Mesenchymal stem cell (in vitro differentiated cells and primary cell): Measurements from ENCODE around the gene PTPN2.

ENCODE experiments used
- DNase-seq: peaks from one replicate; pipeline ENCODE4 v3.0.0-alpha.2; 2013
- H2AFZ ChIP-seq: one replicate; pipeline ENCODE4 v1.6.1; 2013; ENCODE audit warnings: low read depth, mild to moderate bottlenecking, control low read depth, inconsistent platforms, low read length, moderate library complexity
- H2AK5ac ChIP-seq: 2 replicates; pipeline ENCODE4 v1.6.1; 2013; ENCODE audit warnings: low read length, moderate library complexity, mild to moderate bottlenecking, inconsistent platforms; ENCODE audit not compliant: severe bottlenecking
- H2BK120ac ChIP-seq: one replicate; pipeline ENCODE4 v1.6.1; 2013; ENCODE audit warnings: low read depth, mild to moderate bottlenecking, inconsistent platforms, low read length, moderate library complexity
- H2BK12ac ChIP-seq, 2 experiments: one replicate each; pipeline ENCODE4 v1.6.1; 2013; ENCODE audit warnings: inconsistent platforms in 2 of 2, low read length in 2 of 2, mild to moderate bottlenecking in 2 of 2, moderate library complexity in 2 of 2, control low read depth in 1 of 2
- H2BK15ac ChIP-seq: one replicate; pipeline ENCODE4 v1.6.1; 2013; ENCODE audit warnings: mild to moderate bottlenecking, low read depth, inconsistent platforms; ENCODE audit not compliant: poor library complexity, severe bottlenecking
- H2BK5ac ChIP-seq: 2 replicates; pipeline ENCODE4 v1.6.1; 2013; ENCODE audit warnings: low read depth, mild to moderate bottlenecking, low read length, control low read depth, inconsistent platforms; ENCODE audit not compliant: poor library complexity, severe bottlenecking
- H3K14ac ChIP-seq, 2 experiments: one replicate each; pipeline ENCODE4 v1.6.1; 2013; ENCODE audit warnings: inconsistent platforms in 2 of 2, low read length in 2 of 2, control low read depth in 1 of 2, mild to moderate bottlenecking in 1 of 2, moderate library complexity in 1 of 2
- H3K18ac ChIP-seq, 2 experiments: one replicate each; pipeline ENCODE4 v1.6.1; 2013; ENCODE audit warnings: inconsistent platforms in 2 of 2, low read length in 2 of 2, control low read depth in 1 of 2, low read depth in 1 of 2, mild to moderate bottlenecking in 1 of 2
- H3K23ac ChIP-seq, 2 experiments: one replicate each; pipeline ENCODE4 v1.6.1; 2013; ENCODE audit warnings: inconsistent platforms in 2 of 2, low read length in 2 of 2, mild to moderate bottlenecking in 2 of 2, moderate library complexity in 2 of 2, control low read depth in 1 of 2
- H3K27ac ChIP-seq: 2 replicates; pipeline ENCODE4 v1.5.1; 2013; ENCODE audit warnings: mild to moderate bottlenecking, moderate library complexity, low read length, control low read depth, inconsistent platforms; ENCODE audit not compliant: poor library complexity, severe bottlenecking
- H3K27me3 ChIP-seq, 2 experiments: 2 replicates each; pipeline versions ENCODE4 v1.6.1 to v1.7.0; 2013; ENCODE audit warnings: low read length in 2 of 2, mild to moderate bottlenecking in 2 of 2, moderate library complexity in 2 of 2, control low read depth in 1 of 2, inconsistent platforms in 1 of 2; ENCODE audit not compliant: control insufficient read depth in 1 of 2, insufficient read depth in 1 of 2
- H3K36me3 ChIP-seq, 2 experiments: 2 replicates each; pipeline versions ENCODE4 v1.6.1 to v1.7.0; 2013; ENCODE audit warnings: low read length in 2 of 2, control low read depth in 1 of 2, inconsistent platforms in 1 of 2, low read depth in 1 of 2, mild to moderate bottlenecking in 1 of 2; ENCODE audit not compliant: insufficient read depth in 2 of 2, control insufficient read depth in 1 of 2
- H3K4ac ChIP-seq, 2 experiments: one replicate each; pipeline ENCODE4 v1.6.1; 2013; ENCODE audit warnings: inconsistent platforms in 2 of 2, low read length in 2 of 2, mild to moderate bottlenecking in 2 of 2, moderate library complexity in 2 of 2, control low read depth in 1 of 2, low read depth in 1 of 2
- H3K4me1 ChIP-seq: 2 replicates; pipeline ENCODE4 v1.6.1; 2013; ENCODE audit warnings: low read depth, low read length, control low read depth; ENCODE audit not compliant: control insufficient read depth, insufficient read depth
- H3K4me2 ChIP-seq: 2 replicates; pipeline ENCODE4 v1.6.1; 2013; ENCODE audit warnings: low read length, mild to moderate bottlenecking, inconsistent platforms; ENCODE audit not compliant: poor library complexity, severe bottlenecking
- H3K4me3 ChIP-seq, 2 experiments: 2 replicates each; pipeline versions ENCODE4 v1.5.1 to v1.7.0; 2013; ENCODE audit warnings: low read length in 2 of 2, mild to moderate bottlenecking in 2 of 2, control low read depth in 1 of 2, low read depth in 1 of 2; ENCODE audit not compliant: insufficient read depth in 1 of 2
- H3K79me1 ChIP-seq: replicated peaks from 2 replicates; pipeline ENCODE4 v1.6.1; 2013; ENCODE audit warnings: mild to moderate bottlenecking, control low read depth, low read length, inconsistent platforms; ENCODE audit not compliant: poor library complexity, severe bottlenecking
- H3K9ac ChIP-seq: 2 replicates; pipeline ENCODE4 v1.7.0; 2013; ENCODE audit warnings: mild to moderate bottlenecking, low read length, moderate library complexity
- H3K9me3 ChIP-seq: 2 replicates; pipeline ENCODE4 v1.7.0; 2013; ENCODE audit warnings: mild to moderate bottlenecking, low read length; ENCODE audit not compliant: control insufficient read depth
- H4K8ac ChIP-seq: one replicate; pipeline ENCODE4 v1.6.1; 2013; ENCODE audit warnings: inconsistent platforms, mild to moderate bottlenecking, low read length, moderate library complexity
- H4K91ac ChIP-seq: one replicate; pipeline ENCODE4 v1.6.1; 2013; ENCODE audit warnings: mild to moderate bottlenecking, low read length, inconsistent platforms
- WGBS: methylation state at CpG from one replicate; pipeline ENCODE4 v1.1.7; 2013; ENCODE audit warnings: mixed read lengths; 5-methylcytosine and 5-hydroxymethylcytosine counted together

The PTPN2 gene

GRCh38 chr18:12796448-12796847, 87.6 kb downstream of the PTPN2 start:
- peaks cover 6% of the 10 kb centered on the region for H3K79me1 ChIP-seq

DNA sequence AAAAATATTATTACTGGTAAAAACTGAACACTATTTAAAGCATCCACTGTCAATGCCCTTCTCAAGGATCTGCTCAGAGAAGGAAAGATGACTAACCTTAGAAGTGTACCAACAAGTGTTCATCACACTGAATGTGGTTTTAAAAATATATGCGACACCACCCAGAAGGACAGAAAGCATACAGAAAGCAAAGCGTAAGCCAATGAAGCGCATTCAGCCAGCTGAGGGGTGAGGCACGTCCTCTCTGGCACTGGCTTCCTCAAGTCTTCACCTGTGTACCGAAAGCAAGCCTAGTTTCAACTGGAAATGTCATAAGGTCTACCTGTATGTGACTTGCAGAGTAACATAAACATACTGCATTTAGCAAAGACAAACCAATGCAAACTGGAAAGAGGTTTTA, 92.4 kb downstream of the PTPN2 start:
- peaks cover 2% of the 10 kb centered on the region for H3K79me1 ChIP-seq
- H2BK12ac ChIP-seq = no peak overlapping the region
- H3K4me1 ChIP-seq = no peaks in the 10 kb centered on the region
- no peak overlapping the region for H2BK120ac ChIP-seq
- H2AK5ac ChIP-seq = no peak overlapping the region
- H3K18ac ChIP-seq = no peak overlapping the region
- no peaks in the 10 kb centered on the region for H3K27me3 ChIP-seq
- H3K4ac ChIP-seq = no peak overlapping the region
- H3K27ac ChIP-seq = no peak overlapping the region
- H3K4me3 ChIP-seq = no peak overlapping the region
- WGBS = 96% methylated on average over 5 of the region's 5 CpGs
- no peaks in the 10 kb centered on the region for H3K9me3 ChIP-seq
- H2BK5ac ChIP-seq = no peak overlapping the region
- H3K14ac ChIP-seq = no peak overlapping the region
- H4K91ac ChIP-seq = no peak overlapping the region
- no peak overlapping the region for H2AFZ ChIP-seq
- no peak overlapping the region for H4K8ac ChIP-seq
- H2BK15ac ChIP-seq = no peak overlapping the region
- DNase-seq = no peak
- H3K36me3 ChIP-seq = peaks cover 0 to 14% of the 10 kb centered on the region in 2 experiments
- H3K9ac ChIP-seq = no peak overlapping the region
- H3K23ac ChIP-seq = no peak overlapping the region
- no peak overlapping the region for H3K4me2 ChIP-seq

More at GRCh38 chr18:12796448-12796847, 87.6 kb downstream of the PTPN2 start:
- DNase-seq = no peak
- no peak overlapping the region for H2BK15ac ChIP-seq
- H2BK5ac ChIP-seq = no peak overlapping the region
- H3K18ac ChIP-seq = no peak overlapping the region
- no peak overlapping the region for H4K91ac ChIP-seq
- 93% methylated on average over 2 of the region's 3 CpGs for WGBS
- no peaks in the 10 kb centered on the region for H3K9me3 ChIP-seq
- no peak overlapping the region for H3K14ac ChIP-seq
- H3K4me1 ChIP-seq = no peaks in the 10 kb centered on the region
- H2BK120ac ChIP-seq = no peak overlapping the region
- H3K23ac ChIP-seq = no peak overlapping the region
- no peak overlapping the region for H2AFZ ChIP-seq
- no peak overlapping the region for H2BK12ac ChIP-seq
- H2AK5ac ChIP-seq = no peak overlapping the region
- no peak overlapping the region for H3K4me3 ChIP-seq
- no peak overlapping the region for H3K4ac ChIP-seq
- H3K4me2 ChIP-seq = no peak overlapping the region
- H4K8ac ChIP-seq = no peak overlapping the region
- H3K9ac ChIP-seq = no peak overlapping the region
- H3K27me3 ChIP-seq = no peaks in the 10 kb centered on the region
- no peak overlapping the region for H3K27ac ChIP-seq
- peaks cover 13 to 37% of the 10 kb centered on the region in 2 experiments for H3K36me3 ChIP-seq

DNA sequence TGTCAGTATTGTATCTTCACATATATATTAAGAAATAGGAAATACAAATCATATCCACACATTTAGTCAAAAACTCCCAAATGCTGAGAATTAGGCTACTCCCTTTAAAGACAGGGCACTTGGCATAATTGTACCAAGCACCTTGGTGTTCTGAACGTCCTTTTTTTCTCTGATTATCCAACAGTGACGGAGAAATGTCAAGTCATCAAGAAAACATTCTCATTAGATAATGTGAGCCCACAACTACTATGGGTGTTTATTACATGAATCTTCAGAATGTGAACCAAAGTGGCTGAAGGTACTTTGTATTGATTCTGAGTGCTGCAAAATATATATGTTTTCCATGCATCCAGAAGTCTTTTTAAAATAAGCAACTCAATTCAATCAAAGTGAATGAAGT, 97.4 kb downstream of the PTPN2 start:
- WGBS = 100% methylated on average over 2 of the region's 2 CpGs
- H3K9me3 ChIP-seq = no peaks in the 10 kb centered on the region

GRCh38 chr18:12783524-12783923, 100.5 kb downstream of the PTPN2 start:
- H3K9ac ChIP-seq = no peak overlapping the region
- no peak overlapping the region for H3K4me3 ChIP-seq
- no peak overlapping the region for H2BK15ac ChIP-seq
- H3K4me1 ChIP-seq = no peaks in the 10 kb centered on the region
- H2AK5ac ChIP-seq = no peak overlapping the region
- H2AFZ ChIP-seq = no peak overlapping the region
- WGBS = 92% methylated on average over 8 of the region's 8 CpGs
- H3K79me1 ChIP-seq = no peaks in the 10 kb centered on the region
- H3K36me3 ChIP-seq = no peaks in the 10 kb centered on the region
- H3K4me2 ChIP-seq = no peak overlapping the region
- no peak overlapping the region for H2BK12ac ChIP-seq
- H4K91ac ChIP-seq = no peak overlapping the region
- no peak overlapping the region for H3K18ac ChIP-seq
- no peak for DNase-seq
- no peak overlapping the region for H2BK5ac ChIP-seq
- no peak overlapping the region for H3K23ac ChIP-seq
- no peak overlapping the region for H4K8ac ChIP-seq
- no peak overlapping the region for H3K27ac ChIP-seq
- no peak overlapping the region for H2BK120ac ChIP-seq
- no peaks in the 10 kb centered on the region for H3K9me3 ChIP-seq
- no peak overlapping the region for H3K14ac ChIP-seq
- H3K27me3 ChIP-seq = no peaks in the 10 kb centered on the region
- H3K4ac ChIP-seq = no peak overlapping the region

More for the DNA sequence above, 97.4 kb downstream of the PTPN2 start:
- no peak overlapping the region for H3K4me2 ChIP-seq
- no peak overlapping the region for H2BK12ac ChIP-seq
- no peaks in the 10 kb centered on the region for H3K27me3 ChIP-seq
- no peak overlapping the region for H2BK5ac ChIP-seq
- H4K91ac ChIP-seq = no peak overlapping the region
- H4K8ac ChIP-seq = no peak overlapping the region
- H3K36me3 ChIP-seq = peaks cover 0 to 2% of the 10 kb centered on the region in 2 experiments
- no peak overlapping the region for H3K9ac ChIP-seq
- no peak overlapping the region for H3K4ac ChIP-seq
- H2BK120ac ChIP-seq = no peak overlapping the region
- H3K4me1 ChIP-seq = no peaks in the 10 kb centered on the region
- DNase-seq = no peak
- no peak overlapping the region for H2BK15ac ChIP-seq
- H3K18ac ChIP-seq = no peak overlapping the region
- H3K23ac ChIP-seq = no peak overlapping the region
- no peak overlapping the region for H3K4me3 ChIP-seq
- H3K79me1 ChIP-seq = no peaks in the 10 kb centered on the region
- H3K14ac ChIP-seq = no peak overlapping the region
- H3K27ac ChIP-seq = no peak overlapping the region
- no peak overlapping the region for H2AFZ ChIP-seq
- H2AK5ac ChIP-seq = no peak overlapping the region
